ENCODE results near the gene HOXC11.

The HOXC11 gene

GRCh38 chr12:53970451-53970850 lies 2.5 kb upstream of the HOXC11 start:
- TF ChIP-seq CTCF (conservative IDR thresholded peaks at IDR 0.05; ENCODE audit: control insufficient read depth, insufficient read depth, low read depth, low read length): no peak
- no peak for DNase-seq (ENCODE audit: low read depth)
- H3K4me3 ChIP-seq (ENCODE audit: control insufficient read depth, low read depth, low read length): no peak overlapping the region

DNA sequence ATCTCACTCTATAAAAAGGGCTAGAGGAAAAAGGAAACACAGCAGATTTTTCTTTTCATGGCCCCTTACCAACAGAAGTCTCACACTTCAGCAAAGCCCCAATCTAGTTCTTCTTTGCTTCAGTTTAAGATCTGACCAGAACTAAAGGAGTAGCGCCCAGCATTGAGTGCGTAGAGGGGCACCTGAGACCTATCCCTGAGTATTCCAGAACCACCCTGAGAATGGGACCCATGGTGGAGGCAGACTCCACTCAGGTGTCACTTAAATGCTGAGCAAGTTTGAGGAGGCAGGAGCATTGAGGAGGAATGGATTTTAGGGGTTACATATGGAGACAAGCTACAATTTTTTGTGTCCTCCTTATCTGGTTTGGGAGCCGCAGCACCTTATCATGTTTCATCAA lies 1.8 kb upstream of the HOXC11 start:
- no peak for DNase-seq (ENCODE audit: low read depth)

DNA sequence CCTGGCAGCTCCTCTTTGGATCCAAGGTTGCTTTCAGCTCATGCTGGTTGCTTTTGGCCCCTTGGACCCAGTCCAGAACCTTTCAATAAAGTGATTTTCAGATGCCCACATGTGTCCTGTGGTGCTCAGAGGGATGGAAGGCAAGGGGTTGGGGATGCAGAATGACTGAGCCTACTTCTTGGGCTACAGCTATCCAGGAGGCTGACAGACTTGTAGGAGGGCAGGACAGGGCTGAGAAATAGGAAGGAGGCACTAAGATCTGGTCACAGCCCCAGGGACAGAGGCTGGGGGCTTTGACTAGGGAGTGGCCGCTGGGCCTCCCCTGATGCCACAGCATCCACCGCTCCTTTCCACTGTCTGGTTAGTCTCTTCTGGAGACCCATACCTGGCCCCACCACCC lies 1.2 kb upstream of the HOXC11 start:
- TF ChIP-seq CTCF (conservative IDR thresholded peaks at IDR 0.05; ENCODE audit: control insufficient read depth, insufficient read depth, low read depth, low read length): no peak
- H3K4me3 ChIP-seq (ENCODE audit: control insufficient read depth, low read depth, low read length): no peak overlapping the region
- no peak for DNase-seq (ENCODE audit: low read depth)

More for the DNA sequence above, 1.8 kb upstream of the HOXC11 start:
- no peak for TF ChIP-seq CTCF (conservative IDR thresholded peaks at IDR 0.05; ENCODE audit: control insufficient read depth, insufficient read depth, low read depth, low read length)
- H3K4me3 ChIP-seq (ENCODE audit: control insufficient read depth, low read depth, low read length): no peak overlapping the region

DNA sequence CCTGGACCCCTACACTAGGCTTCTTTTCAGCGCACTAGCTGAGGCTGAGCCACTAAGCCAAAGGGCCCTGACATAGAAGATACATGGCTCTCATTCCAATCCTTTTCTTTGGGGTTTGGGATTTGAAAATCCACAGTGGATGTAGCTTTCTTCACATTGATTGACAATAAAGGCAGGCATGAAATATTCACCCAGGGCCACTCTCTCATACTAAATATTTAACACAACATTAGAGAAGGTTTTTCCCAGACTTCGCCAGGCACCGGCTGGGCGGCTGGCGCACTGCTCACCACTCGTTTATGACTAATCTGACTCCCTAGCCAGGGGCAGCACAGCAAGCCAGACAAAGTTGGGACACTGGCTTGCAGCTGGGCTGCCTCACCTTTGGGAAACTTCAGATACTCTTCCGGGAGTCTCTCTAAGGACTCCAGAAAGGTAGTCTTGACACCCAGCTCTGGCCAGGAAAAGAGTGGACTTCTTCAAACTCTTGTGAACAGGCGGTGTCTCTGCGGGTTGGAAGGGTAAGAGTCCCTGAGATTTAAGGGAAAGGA lies 699 bp upstream of the HOXC11 start:
- no peak for TF ChIP-seq CTCF (conservative IDR thresholded peaks at IDR 0.05; ENCODE audit: control insufficient read depth, insufficient read depth, low read depth, low read length)
- H3K4me3 ChIP-seq (ENCODE audit: control insufficient read depth, low read depth, low read length): no peak overlapping the region
- peak; percentile 48 for DNase-seq (ENCODE audit: low read depth)

GRCh38 chr12:53973236-53974042 lies 513 bp downstream of the HOXC11 start:
- no peak for DNase-seq (ENCODE audit: low read depth)
- peak overlapping the region; percentile 54 for H3K4me3 ChIP-seq (ENCODE audit: control insufficient read depth, low read depth, low read length)
- TF ChIP-seq CTCF (conservative IDR thresholded peaks at IDR 0.05; ENCODE audit: control insufficient read depth, insufficient read depth, low read depth, low read length): no peak

DNA sequence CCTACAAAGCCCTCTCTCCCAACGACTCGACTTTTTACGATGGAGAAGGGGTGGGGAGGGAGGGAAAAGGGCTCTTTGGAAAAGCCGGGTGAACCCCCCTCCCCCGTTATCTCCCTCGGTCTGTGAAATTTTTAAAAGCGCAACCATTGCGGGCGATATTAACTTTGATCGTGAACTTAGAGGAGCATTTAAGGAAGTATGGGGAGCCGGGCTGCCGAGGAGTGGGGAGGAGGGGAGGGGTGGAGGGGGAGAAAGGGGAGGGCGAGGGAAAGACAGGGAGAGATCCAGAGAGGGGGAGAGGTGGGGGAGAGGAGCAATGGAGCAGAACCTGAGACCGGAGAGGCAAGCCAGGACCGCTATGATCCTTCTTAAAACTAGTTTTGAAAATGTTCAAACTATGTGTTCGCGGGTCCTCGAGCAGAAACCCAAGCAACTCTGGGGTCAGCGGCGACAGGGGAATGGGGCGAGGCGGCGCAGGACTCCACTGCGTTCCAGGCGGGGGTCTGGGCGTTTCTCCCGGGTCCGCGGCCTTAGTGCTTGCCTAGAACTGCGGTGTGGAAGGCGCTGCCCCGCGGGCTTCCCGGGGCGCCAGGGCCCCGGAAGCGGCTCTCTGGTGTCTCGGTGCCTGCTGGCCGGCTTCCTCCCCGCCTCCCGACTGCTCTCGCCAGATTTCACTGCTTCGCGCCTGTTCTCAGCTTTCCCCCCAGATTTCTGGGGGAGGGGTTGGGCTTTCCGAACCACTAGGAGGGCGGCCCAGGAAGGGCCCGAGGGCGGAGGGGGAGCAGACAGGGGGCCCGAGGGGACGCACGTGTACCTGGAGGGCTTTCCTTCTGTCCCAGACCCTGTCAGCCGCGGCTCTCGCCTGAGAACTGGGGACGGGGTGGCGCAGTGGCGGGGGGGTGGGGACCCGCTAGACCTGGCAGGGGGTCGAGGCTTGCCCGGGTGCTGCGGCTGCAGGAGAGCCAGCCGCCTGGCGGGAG lies 1.4 kb downstream of the HOXC11 start, which contains the start of gene HOTAIR:
Gene HOTAIR (minus strand): TSS at position 871 of the 980 bp plus-strand sequence.
- DNase-seq (ENCODE audit: low read depth): no peak
- H3K4me3 ChIP-seq (ENCODE audit: control insufficient read depth, low read depth, low read length): peak within 1 kb of the TSS; percentile 54
- no peak for TF ChIP-seq CTCF (conservative IDR thresholded peaks at IDR 0.05; ENCODE audit: control insufficient read depth, insufficient read depth, low read depth, low read length)

All from fibroblast of mammary gland (primary cell).